GM21390 (cell line): ENCODE data around the gene IFIH1.

ENCODE experiments used
- ATAC-seq: cut with Tn5 transposase; IDR thresholded peaks from one replicate; pipeline ENCODE4 v1.9.1; 2021; ENCODE audit not compliant: unreplicated experiment

Gene IFIH1

GRCh38 chr2:162219426-162219825 is 99.1 kb downstream of the IFIH1 start:
- no peak for ATAC-seq

DNA sequence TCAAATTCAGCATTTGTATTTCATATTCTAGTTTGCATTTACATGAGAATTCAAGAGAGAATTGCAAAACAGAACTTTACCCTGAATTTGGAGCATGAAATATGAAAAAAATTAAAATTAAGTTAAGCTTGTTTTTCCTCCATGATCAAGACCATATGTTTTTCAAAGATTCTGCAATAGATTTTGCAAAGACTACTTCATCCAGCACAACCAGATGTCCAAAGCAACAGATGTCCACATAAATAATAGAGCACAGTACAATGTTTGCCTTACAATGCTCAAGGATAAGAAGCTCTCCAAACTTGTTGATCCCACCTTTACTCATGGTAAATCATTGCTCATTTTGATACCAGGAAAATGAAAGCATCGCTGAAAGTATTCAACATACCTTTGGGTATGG is 100.9 kb downstream of the IFIH1 start:
- no peak for ATAC-seq
